VCaP (cell line): ENCODE measurements around the gene SLC35G3.

ENCODE experiments used
- H3K27ac ChIP-seq: fragments of 450-650 bp; 2 replicates; pipeline ENCODE4 v1.5.1; 2017
- TF ChIP-seq, protein P1 (sequence below): fragments of 450-650 bp; conservative IDR thresholded peaks from 2 replicates; pipeline ENCODE4 v1.5.1; 2017; ENCODE audit warnings: mild to moderate bottlenecking, moderate library complexity

Gene SLC35G3

DNA sequence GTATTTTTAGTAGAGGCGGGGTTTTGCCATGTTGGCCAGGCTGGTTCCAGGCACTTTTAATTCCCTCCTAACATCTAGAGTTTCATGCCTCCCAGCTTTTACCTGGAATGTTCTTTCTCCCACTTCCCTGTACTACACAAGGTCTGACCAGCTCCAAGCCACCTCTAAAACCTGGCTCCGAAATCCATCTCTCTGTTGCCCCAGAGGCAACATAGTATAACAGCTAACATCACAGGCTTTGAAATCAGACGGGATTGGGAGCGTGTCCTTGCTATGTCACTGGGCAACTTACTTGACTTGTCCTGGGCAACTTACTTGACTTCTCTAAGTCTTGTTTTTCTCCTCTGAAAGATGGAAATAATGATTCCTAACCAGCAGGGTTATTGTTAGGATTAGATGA lies 31.4 kb downstream of the SLC35G3 start:
- TF ChIP-seq, protein P1, sequence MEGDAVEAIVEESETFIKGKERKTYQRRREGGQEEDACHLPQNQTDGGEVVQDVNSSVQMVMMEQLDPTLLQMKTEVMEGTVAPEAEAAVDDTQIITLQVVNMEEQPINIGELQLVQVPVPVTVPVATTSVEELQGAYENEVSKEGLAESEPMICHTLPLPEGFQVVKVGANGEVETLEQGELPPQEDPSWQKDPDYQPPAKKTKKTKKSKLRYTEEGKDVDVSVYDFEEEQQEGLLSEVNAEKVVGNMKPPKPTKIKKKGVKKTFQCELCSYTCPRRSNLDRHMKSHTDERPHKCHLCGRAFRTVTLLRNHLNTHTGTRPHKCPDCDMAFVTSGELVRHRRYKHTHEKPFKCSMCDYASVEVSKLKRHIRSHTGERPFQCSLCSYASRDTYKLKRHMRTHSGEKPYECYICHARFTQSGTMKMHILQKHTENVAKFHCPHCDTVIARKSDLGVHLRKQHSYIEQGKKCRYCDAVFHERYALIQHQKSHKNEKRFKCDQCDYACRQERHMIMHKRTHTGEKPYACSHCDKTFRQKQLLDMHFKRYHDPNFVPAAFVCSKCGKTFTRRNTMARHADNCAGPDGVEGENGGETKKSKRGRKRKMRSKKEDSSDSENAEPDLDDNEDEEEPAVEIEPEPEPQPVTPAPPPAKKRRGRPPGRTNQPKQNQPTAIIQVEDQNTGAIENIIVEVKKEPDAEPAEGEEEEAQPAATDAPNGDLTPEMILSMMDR, result no peak
- no peak overlapping the region for H3K27ac ChIP-seq

DNA sequence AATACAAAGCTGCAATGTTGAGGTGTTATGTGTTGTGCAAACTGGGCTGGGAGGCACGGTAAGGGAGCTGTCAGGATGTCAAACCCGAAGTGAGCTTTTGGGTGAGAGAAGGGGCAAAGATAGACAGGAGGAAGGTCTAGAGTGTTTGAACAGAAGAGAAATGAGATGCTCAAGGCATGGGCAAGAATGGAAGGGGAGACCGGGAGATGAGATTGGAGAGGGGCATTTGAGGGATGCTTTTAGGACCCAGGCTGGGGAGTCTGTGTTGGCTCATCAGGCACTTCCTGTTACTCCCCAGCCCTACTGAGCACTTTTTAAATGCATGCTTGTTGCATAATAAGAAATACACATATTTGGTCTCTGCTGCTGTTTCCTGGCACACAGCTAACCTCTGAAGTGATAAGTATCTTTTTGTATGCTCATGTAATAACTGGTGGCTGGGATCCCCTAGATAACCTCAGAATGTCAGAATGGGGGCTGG lies 32.9 kb downstream of the SLC35G3 start:
- H3K27ac ChIP-seq, result no peak overlapping the region
- TF ChIP-seq, protein P1, result no peak

DNA sequence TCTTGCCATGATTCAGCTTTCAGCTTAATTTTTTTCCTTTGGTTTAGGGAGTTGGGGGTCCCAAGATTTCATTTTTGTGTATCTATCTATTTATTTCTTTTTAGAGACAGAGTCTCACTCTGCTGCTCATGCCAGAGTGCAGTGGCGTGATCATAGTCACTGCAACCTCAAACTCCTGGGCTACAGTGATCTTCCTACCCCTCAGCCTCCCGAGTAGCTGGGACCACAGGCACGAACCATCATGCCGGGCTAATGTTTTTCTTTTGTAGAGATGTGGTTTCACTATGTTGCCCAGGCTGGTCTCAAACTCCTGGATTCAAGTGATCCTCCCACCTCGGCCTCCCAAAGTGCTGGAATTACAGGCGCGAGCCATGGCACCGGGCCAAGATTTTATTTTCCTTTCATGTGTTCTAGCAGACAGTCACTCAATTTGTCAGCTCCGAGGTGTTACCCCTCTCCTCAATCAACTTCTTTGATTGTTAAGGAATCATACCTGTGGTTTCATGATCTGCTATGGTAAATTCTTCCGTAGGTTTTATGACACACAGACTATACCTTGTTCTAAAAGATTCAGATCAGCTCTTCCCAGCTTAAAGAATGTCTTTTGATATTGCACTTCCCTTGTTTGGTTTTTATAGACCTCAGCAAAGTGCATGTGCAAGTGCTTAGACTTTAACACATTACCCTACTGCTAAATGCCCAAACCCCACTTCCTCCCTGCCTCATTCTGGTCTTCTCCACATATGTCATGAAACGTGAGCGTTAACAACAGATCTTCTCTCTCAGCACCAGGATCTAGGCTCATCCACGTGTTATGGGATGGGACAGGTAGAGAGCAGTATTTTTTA lies 33.6 kb downstream of the SLC35G3 start:
- H3K27ac ChIP-seq, result no peak overlapping the region
- TF ChIP-seq, protein P1, result no peak

DNA sequence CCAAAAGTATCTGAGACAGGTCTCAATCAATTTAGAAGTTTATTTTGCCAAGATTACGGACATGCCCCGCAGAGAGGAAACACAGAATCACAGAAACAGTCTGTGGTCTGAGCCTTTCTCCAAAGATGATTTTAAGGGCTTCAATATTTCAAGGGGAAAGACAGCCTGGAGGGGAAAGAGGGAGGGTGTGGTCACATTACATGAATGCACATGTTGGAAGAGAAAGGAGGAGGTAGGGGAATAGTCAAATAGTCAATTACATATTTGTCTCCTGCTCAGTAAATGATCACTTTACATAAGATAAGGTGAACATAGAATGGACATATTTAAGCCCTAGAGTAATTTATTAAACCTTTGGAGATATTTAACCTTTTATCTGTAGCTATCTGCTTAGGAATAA lies 34.3 kb downstream of the SLC35G3 start:
- H3K27ac ChIP-seq, result no peak overlapping the region
- TF ChIP-seq, protein P1, result no peak

DNA sequence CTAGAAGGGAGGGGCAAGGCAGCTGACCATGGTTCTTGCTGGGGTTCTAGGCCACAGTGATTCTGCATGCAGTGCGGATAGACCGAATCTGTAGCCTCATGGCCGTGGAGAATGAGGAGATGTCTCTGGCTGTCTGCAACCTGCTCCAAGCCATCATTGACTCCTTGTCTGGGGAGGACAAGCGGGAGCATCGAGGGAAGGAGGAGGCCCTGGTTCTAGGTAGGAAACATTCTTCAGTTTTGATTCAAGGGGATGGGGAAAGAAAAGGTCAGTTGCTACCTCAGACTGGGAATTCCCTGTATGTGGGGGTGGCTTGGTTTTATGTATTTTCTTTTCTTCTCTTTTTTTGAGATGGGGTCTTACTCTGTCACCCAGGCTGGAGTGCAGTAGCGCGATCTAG lies 38.9 kb downstream of the SLC35G3 start:
- TF ChIP-seq, protein P1, result no peak
- H3K27ac ChIP-seq, result no peak overlapping the region

DNA sequence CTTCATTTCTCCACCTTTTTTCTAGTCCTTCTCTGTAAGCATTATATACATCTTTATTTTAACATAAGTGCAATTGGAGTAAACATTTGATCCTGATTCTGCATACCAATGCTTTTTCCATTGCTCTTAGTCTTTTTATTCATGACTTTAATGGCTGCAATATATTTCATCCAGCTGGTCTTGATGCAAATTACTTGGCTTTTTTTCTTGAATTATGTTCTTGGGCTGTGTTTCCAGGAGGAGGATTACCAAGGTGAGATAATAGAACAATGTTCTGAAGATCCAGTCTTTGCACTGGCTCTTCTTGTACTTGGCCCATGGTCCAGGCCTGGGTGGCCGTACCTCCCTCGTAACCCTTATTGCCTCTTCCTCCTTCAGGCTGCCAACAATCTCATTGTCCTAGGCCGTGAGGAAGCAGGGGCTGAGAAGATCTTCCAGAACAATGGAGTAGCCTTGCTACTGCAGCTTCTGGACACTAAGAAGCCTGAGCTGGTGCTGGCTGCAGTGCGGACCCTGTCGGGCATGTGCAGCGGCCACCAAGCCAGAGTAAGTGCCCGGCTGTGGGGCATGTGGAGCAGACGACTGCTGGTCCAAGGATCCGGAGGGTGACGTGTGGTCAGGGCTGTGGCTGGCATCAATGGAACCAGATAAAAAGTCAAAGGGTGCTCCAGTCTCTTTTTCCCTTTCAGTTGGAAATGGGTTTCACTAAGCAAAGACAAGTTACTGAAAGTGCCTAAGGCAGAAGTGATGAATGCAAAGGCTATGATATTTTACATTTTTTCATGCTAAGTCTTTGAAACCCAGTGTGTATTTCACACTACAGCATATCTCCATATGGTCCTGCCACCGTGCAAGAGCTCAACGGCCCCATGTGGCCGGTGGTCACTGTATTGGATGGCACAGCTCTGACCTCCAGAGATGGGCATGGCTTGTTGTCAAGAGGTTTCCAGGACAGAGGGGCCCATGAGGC lies 39.7 kb downstream of the SLC35G3 start:
- TF ChIP-seq, protein P1, result no peak
- no peak overlapping the region for H3K27ac ChIP-seq
